WTC11 (cell line): ENCODE results near the gene MYLK. TPM values are rescaled to one million over a fixed set of nuclear protein-coding genes. Genes with fewer than 3 reads are reported as not detected.
A peak's percentile ranks its signal among the peaks of the same experiment; 100 is the strongest.

Experiments used
- ATAC-seq: fragments of 200-7000 bp; cut with Tn5 transposase; 2 replicates; pipeline ENCODE4 v1.10.0; 2021; ENCODE audit warnings: mild to moderate bottlenecking, moderate library complexity
- CTCF ChIA-PET: fragments of 300-600 bp; sonication (Branson Sonifier 250); formaldehyde crosslinking; loops from one replicate; lab custom pipeline; 2021; ENCODE audit warnings: antibody characterized with exemption; lab: Charles Lee
- POLR2A ChIA-PET: fragments of 350-600 bp; sonication (Branson Sonifier 250); formaldehyde crosslinking; loops from one replicate; lab custom pipeline; 2021; ENCODE audit warnings: antibody characterized with exemption; lab: Charles Lee
- DNase-seq: peaks from one replicate; pipeline ENCODE4 v3.0.0; 2021; ENCODE audit warnings: low spot score
- H3K27ac Mint-ChIP-seq: 2 replicates; pipeline ENCODE4 v1.8.0; 2021; ENCODE audit warnings: mixed read lengths
- H3K27me3 Mint-ChIP-seq: 2 replicates; pipeline ENCODE4 v1.8.0; 2021; ENCODE audit warnings: low read depth, mild to moderate bottlenecking, moderate library complexity, mixed read lengths
- H3K36me3 Mint-ChIP-seq: 2 replicates; pipeline ENCODE4 v1.8.0; 2021; ENCODE audit warnings: mixed read lengths
- H3K4me1 Mint-ChIP-seq: 2 replicates; pipeline ENCODE4 v1.8.0; 2022; ENCODE audit warnings: mixed read lengths
- H3K4me3 Mint-ChIP-seq: 2 replicates; pipeline ENCODE4 v1.8.0; 2021; ENCODE audit warnings: mild to moderate bottlenecking, moderate library complexity, mixed read lengths
- H3K9me3 Mint-ChIP-seq: 2 replicates; pipeline ENCODE4 v1.8.0; 2021; ENCODE audit warnings: mixed read lengths
- CTCF ChIP-seq: fragments of 200-600 bp; IDR thresholded peaks from 2 replicates; pipeline ENCODE4 v1.8.0; 2022; ENCODE audit warnings: antibody characterized with exemption
- ESRRA ChIP-seq: sonication (generic); formaldehyde crosslinking; IDR thresholded peaks from 2 replicates; pipeline ENCODE4 v1.8.1; 2022; ENCODE audit warnings: mild to moderate bottlenecking, missing genetic modification reagents, borderline replicate concordance
- FOXP1 ChIP-seq: sonication (generic); formaldehyde crosslinking; IDR thresholded peaks from 2 replicates; pipeline ENCODE4 v1.8.0; 2022; ENCODE audit warnings: missing genetic modification reagents, mild to moderate bottlenecking, moderate library complexity, borderline replicate concordance
- GABPB1 ChIP-seq: sonication (generic); formaldehyde crosslinking; IDR thresholded peaks from 2 replicates; pipeline ENCODE4 v1.8.1; 2023; ENCODE audit warnings: mild to moderate bottlenecking, missing genetic modification reagents
- HMGXB4 ChIP-seq: sonication (generic); formaldehyde crosslinking; IDR thresholded peaks from 2 replicates; pipeline ENCODE4 v1.8.1; 2023; ENCODE audit warnings: mild to moderate bottlenecking, moderate library complexity, missing genetic modification reagents
- MAX ChIP-seq: sonication (generic); formaldehyde crosslinking; IDR thresholded peaks from 2 replicates; pipeline ENCODE4 v1.8.0; 2022; ENCODE audit warnings: mild to moderate bottlenecking, missing genetic modification reagents
- MYBL2 ChIP-seq: sonication (generic); formaldehyde crosslinking; IDR thresholded peaks from 2 replicates; pipeline ENCODE4 v1.8.1; 2023; ENCODE audit warnings: mild to moderate bottlenecking, moderate library complexity, missing genetic modification reagents
- TEAD1 ChIP-seq: sonication (generic); formaldehyde crosslinking; IDR thresholded peaks from 2 replicates; pipeline ENCODE4 v1.8.0; 2022; ENCODE audit warnings: mild to moderate bottlenecking, missing genetic modification reagents
- ZNF232 ChIP-seq: sonication (generic); formaldehyde crosslinking; IDR thresholded peaks from 2 replicates; pipeline ENCODE4 v1.8.0; 2022; ENCODE audit warnings: mild to moderate bottlenecking, missing genetic modification reagents
- ZNF396 ChIP-seq: fragments of 250-450 bp; sonication (Bioruptor Pico); IDR thresholded peaks from 2 replicates; pipeline ENCODE4 v1.8.0; 2021; ENCODE audit warnings: mild to moderate bottlenecking, moderate library complexity, borderline replicate concordance
- ZNF416 ChIP-seq: fragments of 250-450 bp; sonication (Bioruptor Pico); IDR thresholded peaks from 2 replicates; pipeline ENCODE4 v1.9.0; 2021; ENCODE audit warnings: mild to moderate bottlenecking, inconsistent platforms
- ZNF512 ChIP-seq: sonication (generic); formaldehyde crosslinking; IDR thresholded peaks from 2 replicates; pipeline ENCODE4 v1.8.1; 2022; ENCODE audit warnings: missing genetic modification reagents, borderline replicate concordance
- ZNF532 ChIP-seq: fragments of 250-450 bp; sonication (Bioruptor Pico); IDR thresholded peaks from 2 replicates; pipeline ENCODE4 v1.9.0; 2021; ENCODE audit warnings: mild to moderate bottlenecking, borderline replicate concordance
- ZNF671 ChIP-seq: fragments of 250-450 bp; sonication (Bioruptor Pico); IDR thresholded peaks from 2 replicates; pipeline ENCODE4 v1.8.0; 2021; ENCODE audit warnings: mild to moderate bottlenecking
- total RNA-seq: library from RNA; stranded (reverse); gene quantifications from 3 replicates; pipeline ENCODE4 v1.2.3, GENCODE V29; 2021

The MYLK gene
- total RNA-seq, 1 experiment from 2014 or later, result 10.4 TPM

GRCh38 chr3:123880998-123881561 is 3.1 kb downstream of the MYLK start:
- Mint-ChIP-seq H3K4me3 (no peak overlapping the region), H3K36me3 (no peaks in the 10 kb centered on the region), H3K9me3 (no peaks in the 10 kb centered on the region), H3K27ac (no peak overlapping the region; the same call in 1 of the 2 replicates), H3K4me1 (peaks cover 29% of the 10 kb centered on the region), H3K27me3 (peaks cover 26% of the 10 kb centered on the region)
- DNase-seq (peak; percentile 35), ATAC-seq (no peak)
- CTCF ChIA-PET, result interaction anchor here (1.1 to 1.9 kb wide), 4 partner anchors 8 to 157 kb away, joined by 3 to 9 read pairs (median 6); no protein-coding TSS in a partner anchor
- no peak for TF ChIP-seq GABPB1 (CRISPR knock-in tag)
- TF ChIP-seq ZNF671 (CRISPR knock-in tag), result no peak
- TF ChIP-seq ESRRA (CRISPR knock-in tag), result no peak
- peak; percentile 44 for TF ChIP-seq CTCF
- POLR2A ChIA-PET, result interaction anchor here (0.7 kb wide), 1 partner anchor 19 kb away, joined by 4 read pairs; no protein-coding TSS in a partner anchor

GRCh38 chr3:123878807-123879206 is 5.3 kb downstream of the MYLK start:
- Mint-ChIP-seq H3K9me3 (no peaks in the 10 kb centered on the region), H3K36me3 (no peaks in the 10 kb centered on the region), H3K27ac (no peak overlapping the region)
- no peak for DNase-seq
- no peak for TF ChIP-seq ZNF512
- no peak for TF ChIP-seq TEAD1 (CRISPR knock-in tag)
- TF ChIP-seq MYBL2 (CRISPR knock-in tag), result no peak
- TF ChIP-seq ZNF396 (CRISPR knock-in tag), result no peak
- no peak for TF ChIP-seq HMGXB4 (CRISPR knock-in tag)
- no peak for TF ChIP-seq ZNF416 (CRISPR knock-in tag)
- TF ChIP-seq MAX (CRISPR knock-in tag), result no peak
- no peak for TF ChIP-seq FOXP1 (CRISPR knock-in tag)
- TF ChIP-seq, all 79 proteins: peak for 0
- ATAC-seq, result no peak
- POLR2A ChIA-PET, result no interaction called here
- Mint-ChIP-seq H3K4me3 (no peak overlapping the region), H3K27me3 (peaks cover 15% of the 10 kb centered on the region), H3K4me1 (peaks cover 23% of the 10 kb centered on the region)
- CTCF ChIA-PET, result interaction anchor here (1.3 kb wide), 1 partner anchor 155 kb away, joined by 3 read pairs; no protein-coding TSS in a partner anchor

GRCh38 chr3:123877965-123878364 is 6.2 kb downstream of the MYLK start:
- H3K27ac Mint-ChIP-seq, result no peak overlapping the region
- CTCF ChIA-PET, result interaction anchor here (0.9 kb wide), 1 partner anchor 75 kb away, joined by 3 read pairs; no protein-coding TSS in a partner anchor
- DNase-seq (no peak), ATAC-seq (no peak)
- no peaks in the 10 kb centered on the region for H3K36me3 Mint-ChIP-seq
- no peak overlapping the region for H3K4me3 Mint-ChIP-seq
- peaks cover 17% of the 10 kb centered on the region for H3K4me1 Mint-ChIP-seq
- no peak for TF ChIP-seq ZNF232 (CRISPR knock-in tag)
- TF ChIP-seq ZNF532 (CRISPR knock-in tag), result no peak
- H3K27me3 Mint-ChIP-seq, result peaks cover 7% of the 10 kb centered on the region
- POLR2A ChIA-PET, result no interaction called here
- no peaks in the 10 kb centered on the region for H3K9me3 Mint-ChIP-seq
